H9 (cell line): ENCODE measurements around the gene DPAGT1. TPM values are rescaled to one million over a fixed set of nuclear protein-coding genes. Genes with fewer than 3 reads are reported as not detected.

Experiments
- DNase-seq: peaks from one replicate; pipeline ENCODE4 v3.0.0-alpha.2; 2017
- H2AFZ ChIP-seq: one replicate; pipeline ENCODE4 v1.6.1; 2013; ENCODE audit warnings: mild to moderate bottlenecking, low read length, control low read depth, moderate library complexity
- H2AK5ac ChIP-seq: 2 replicates; pipeline ENCODE4 v1.6.1; 2013; ENCODE audit warnings: low read length, control low read depth, mixed read lengths; ENCODE audit not compliant: insufficient read length
- H2BK120ac ChIP-seq: one replicate; pipeline ENCODE4 v1.6.1; 2013; ENCODE audit warnings: low read depth, mild to moderate bottlenecking, low read length, control low read depth, inconsistent platforms; ENCODE audit not compliant: poor library complexity, severe bottlenecking
- H2BK12ac ChIP-seq: 2 replicates; pipeline ENCODE4 v1.6.1; 2013; ENCODE audit warnings: low read length, control low read depth, mixed read lengths, low read depth; ENCODE audit not compliant: insufficient read length
- H2BK15ac ChIP-seq: 2 replicates; pipeline ENCODE4 v1.6.1; 2013; ENCODE audit warnings: low read depth, low read length, control low read depth
- H2BK20ac ChIP-seq: one replicate; pipeline ENCODE4 v1.6.1; 2013; ENCODE audit warnings: low read depth, mild to moderate bottlenecking, low read length, control low read depth, inconsistent platforms; ENCODE audit not compliant: poor library complexity, severe bottlenecking
- H2BK5ac ChIP-seq: 2 replicates; pipeline ENCODE4 v1.6.1; 2013; ENCODE audit warnings: low read length, control low read depth, mixed read lengths; ENCODE audit not compliant: insufficient read length
- H3K14ac ChIP-seq: 2 replicates; pipeline ENCODE4 v1.6.1; 2013; ENCODE audit warnings: low read length, control low read depth; ENCODE audit not compliant: insufficient read depth
- H3K18ac ChIP-seq: 2 replicates; pipeline ENCODE4 v1.6.1; 2013; ENCODE audit warnings: low read depth, mild to moderate bottlenecking, mixed read lengths, low read length, control low read depth; ENCODE audit not compliant: insufficient read length
- H3K23ac ChIP-seq: 2 replicates; pipeline ENCODE4 v1.6.1; 2013; ENCODE audit warnings: low read length, control low read depth, mixed read lengths, low read depth; ENCODE audit not compliant: insufficient read length
- H3K23me2 ChIP-seq: 2 replicates; pipeline ENCODE4 v1.6.1; 2013; ENCODE audit warnings: low read depth, mild to moderate bottlenecking, mixed read lengths, low read length, control low read depth; ENCODE audit not compliant: insufficient read length, poor library complexity, severe bottlenecking
- H3K27ac ChIP-seq: 2 replicates; pipeline ENCODE4 v1.5.1; 2013; ENCODE audit warnings: low read length, control low read depth, mixed read lengths, low read depth; ENCODE audit not compliant: insufficient read length
- H3K27me3 ChIP-seq: 2 replicates; pipeline ENCODE4 v1.6.1; 2013; ENCODE audit warnings: low read length, control low read depth, inconsistent platforms; ENCODE audit not compliant: insufficient read depth
- H3K4ac ChIP-seq: 2 replicates; pipeline ENCODE4 v1.6.1; 2013; ENCODE audit warnings: low read depth, mild to moderate bottlenecking, control low read depth, inconsistent platforms, low read length, moderate library complexity
- H3K4me1 ChIP-seq: 2 replicates; pipeline ENCODE4 v1.6.1; 2013; ENCODE audit warnings: low read length, control low read depth, inconsistent platforms; ENCODE audit not compliant: insufficient read depth
- H3K4me2 ChIP-seq: 2 replicates; pipeline ENCODE4 v1.6.1; 2013; ENCODE audit warnings: low read length, control low read depth, mixed read lengths; ENCODE audit not compliant: insufficient read length, insufficient read depth
- H3K56ac ChIP-seq: 2 replicates; pipeline ENCODE4 v1.6.1; 2013; ENCODE audit warnings: low read depth, mild to moderate bottlenecking, mixed read lengths, low read length, control low read depth; ENCODE audit not compliant: insufficient read length
- H3K79me1 ChIP-seq: 2 replicates; pipeline ENCODE4 v1.6.1; 2013; ENCODE audit warnings: low read depth, mild to moderate bottlenecking, moderate library complexity, low read length, control low read depth, inconsistent platforms; ENCODE audit not compliant: insufficient read depth, poor library complexity, severe bottlenecking
- H3K79me2 ChIP-seq: 2 replicates; pipeline ENCODE4 v1.6.1; 2013; ENCODE audit warnings: low read length, control low read depth, inconsistent platforms; ENCODE audit not compliant: insufficient read depth
- H3K9ac ChIP-seq: 2 replicates; pipeline ENCODE4 v1.6.1; 2013; ENCODE audit warnings: low read length, control low read depth, mixed read lengths; ENCODE audit not compliant: insufficient read length; ENCODE audit errors: extremely low read depth
- H3K9me3 ChIP-seq: one replicate; pipeline ENCODE4 v1.6.1; 2013; ENCODE audit warnings: low read depth, low read length, inconsistent platforms; ENCODE audit not compliant: control insufficient read depth
- H3T11ph ChIP-seq: one replicate; pipeline ENCODE4 v1.6.1; 2013; ENCODE audit warnings: mild to moderate bottlenecking, low read length, control low read depth, inconsistent platforms
- H4K20me1 ChIP-seq: one replicate; pipeline ENCODE4 v1.6.1; 2013; ENCODE audit not compliant: control insufficient read depth, insufficient read length, insufficient read depth
- H4K5ac ChIP-seq: 2 replicates; pipeline ENCODE4 v1.6.1; 2013; ENCODE audit warnings: low read depth, mild to moderate bottlenecking, mixed read lengths, low read length, control low read depth; ENCODE audit not compliant: insufficient read length
- H4K8ac ChIP-seq: replicated peaks from 2 replicates; pipeline ENCODE4 v1.6.1; 2013; ENCODE audit warnings: low read length, control low read depth, mixed read lengths, low read depth; ENCODE audit not compliant: insufficient read length
- H4K91ac ChIP-seq: 2 replicates; pipeline ENCODE4 v1.6.1; 2013; ENCODE audit warnings: low read depth, mild to moderate bottlenecking, moderate library complexity, mixed read lengths, low read length, control low read depth; ENCODE audit not compliant: insufficient read length
- H3K27ac Mint-ChIP-seq, 3 experiments: 2 replicates in 2 of 3; 3 replicates in 1 of 3; pipeline ENCODE4 v1.8.0; 2020 to 2021; ENCODE audit warnings: mixed read lengths in 3 of 3, mild to moderate bottlenecking in 1 of 3, moderate library complexity in 1 of 3
- H3K27me3 Mint-ChIP-seq: 2 replicates; pipeline ENCODE4 v1.8.0; 2021; ENCODE audit warnings: low read depth, mild to moderate bottlenecking, moderate library complexity, mixed read lengths
- H3K36me3 Mint-ChIP-seq, 3 experiments: 2 replicates in 2 of 3; 3 replicates in 1 of 3; pipeline ENCODE4 v1.8.0; 2020 to 2021; ENCODE audit warnings: low read depth in 3 of 3, mixed read lengths in 3 of 3; ENCODE audit not compliant: insufficient read depth in 1 of 3
- H3K4me1 Mint-ChIP-seq, 2 experiments: 2 replicates each; pipeline ENCODE4 v1.8.0; 2020; ENCODE audit warnings: mixed read lengths in 2 of 2
- H3K4me3 Mint-ChIP-seq, 2 experiments: 2 replicates in 1 of 2; 3 replicates in 1 of 2; pipeline ENCODE4 v1.8.0; 2020 to 2021; ENCODE audit warnings: mild to moderate bottlenecking in 2 of 2, mixed read lengths in 2 of 2, moderate library complexity in 1 of 2
- H3K9me3 Mint-ChIP-seq, 2 experiments: 2 replicates in 1 of 2; 3 replicates in 1 of 2; pipeline ENCODE4 v1.8.0; 2020; ENCODE audit warnings: mild to moderate bottlenecking in 2 of 2, mixed read lengths in 2 of 2, moderate library complexity in 1 of 2
- WGBS: extraction: QIAGEN DNeasy Blood & Tissue Kit; methylation state at CpG from one replicate; pipeline ENCODE4 v1.1.7; 2013; ENCODE audit warnings: missing lambda C conversion rate, low lambda C conversion rate, mixed read lengths; ENCODE audit not compliant: insufficient read length; ENCODE audit errors: extremely low coverage; 5-methylcytosine and 5-hydroxymethylcytosine counted together
- total RNA-seq: library from RNA; stranded (reverse); gene quantifications from 2 replicates; pipeline ENCODE4 v1.2.1, GENCODE V29; 2021
- TF ChIP-seq, protein P1 (sequence below): fragments of 200-600 bp; sonication (generic); conservative IDR thresholded peaks from 3 replicates; pipeline ENCODE4 v1.8.0; 2021; ENCODE audit warnings: antibody characterized with exemption, mild to moderate bottlenecking

Gene DPAGT1
- total RNA-seq, 1 experiment from 2014 or later: 43.6 TPM

DNA sequence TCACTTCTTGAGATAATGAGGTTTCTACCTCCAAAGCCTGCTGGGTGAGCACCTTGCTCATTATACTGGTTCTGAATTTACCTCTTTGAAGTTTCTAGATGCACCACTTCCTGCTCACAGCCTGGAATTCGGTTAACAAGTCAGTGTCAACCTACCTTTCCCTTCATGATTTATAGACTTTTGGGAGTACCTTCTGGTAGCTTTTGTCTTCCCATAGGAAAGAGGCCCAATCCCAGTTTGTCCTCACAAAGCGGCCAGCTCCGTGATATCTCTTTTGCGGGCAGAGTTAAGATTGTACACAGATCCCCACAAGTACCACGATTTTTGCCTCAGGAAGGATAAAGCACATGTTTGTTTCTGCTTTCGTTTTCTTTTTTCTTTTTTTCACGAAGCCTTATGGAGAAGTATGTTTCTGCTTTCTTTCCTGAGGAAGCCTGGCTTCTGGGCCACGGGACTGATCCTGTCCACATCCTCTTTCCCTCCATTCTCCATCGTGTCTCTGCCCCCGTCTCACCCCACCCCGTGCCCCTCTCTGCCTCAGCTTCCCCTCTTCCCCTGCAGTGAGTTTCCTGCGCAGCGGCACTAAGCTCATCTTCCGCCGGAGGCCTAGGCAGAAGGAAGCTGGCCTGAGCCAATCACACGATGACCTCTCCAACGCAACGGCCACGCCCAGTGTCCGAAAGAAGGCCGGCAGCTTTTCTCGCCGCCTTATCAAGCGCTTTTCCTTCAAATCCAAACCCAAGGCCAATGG is 14.0 kb upstream of the DPAGT1 start:
- H4K20me1 ChIP-seq: no peaks in the 10 kb centered on the region
- no peak overlapping the region for H2BK12ac ChIP-seq
- TF ChIP-seq, protein P1, sequence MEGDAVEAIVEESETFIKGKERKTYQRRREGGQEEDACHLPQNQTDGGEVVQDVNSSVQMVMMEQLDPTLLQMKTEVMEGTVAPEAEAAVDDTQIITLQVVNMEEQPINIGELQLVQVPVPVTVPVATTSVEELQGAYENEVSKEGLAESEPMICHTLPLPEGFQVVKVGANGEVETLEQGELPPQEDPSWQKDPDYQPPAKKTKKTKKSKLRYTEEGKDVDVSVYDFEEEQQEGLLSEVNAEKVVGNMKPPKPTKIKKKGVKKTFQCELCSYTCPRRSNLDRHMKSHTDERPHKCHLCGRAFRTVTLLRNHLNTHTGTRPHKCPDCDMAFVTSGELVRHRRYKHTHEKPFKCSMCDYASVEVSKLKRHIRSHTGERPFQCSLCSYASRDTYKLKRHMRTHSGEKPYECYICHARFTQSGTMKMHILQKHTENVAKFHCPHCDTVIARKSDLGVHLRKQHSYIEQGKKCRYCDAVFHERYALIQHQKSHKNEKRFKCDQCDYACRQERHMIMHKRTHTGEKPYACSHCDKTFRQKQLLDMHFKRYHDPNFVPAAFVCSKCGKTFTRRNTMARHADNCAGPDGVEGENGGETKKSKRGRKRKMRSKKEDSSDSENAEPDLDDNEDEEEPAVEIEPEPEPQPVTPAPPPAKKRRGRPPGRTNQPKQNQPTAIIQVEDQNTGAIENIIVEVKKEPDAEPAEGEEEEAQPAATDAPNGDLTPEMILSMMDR: no peak
- H2BK15ac ChIP-seq: no peak overlapping the region
- no peaks in the 10 kb centered on the region for H3K79me1 ChIP-seq
- H3K14ac ChIP-seq: no peak overlapping the region
- no peak overlapping the region for H3K4me2 ChIP-seq
- no peaks in the 10 kb centered on the region for H3K9me3 ChIP-seq
- no CpG with 5 or more reads among the region's 24 CpGs for WGBS
- no peaks in the 10 kb centered on the region; a peak in 1 of 5 replicates for H3K9me3 Mint-ChIP-seq
- H3K27me3 ChIP-seq: no peaks in the 10 kb centered on the region
- H3T11ph ChIP-seq: no peak overlapping the region
- H3K9ac ChIP-seq: no peak overlapping the region
- no peak overlapping the region for H3K4ac ChIP-seq
- no peaks in the 10 kb centered on the region; the same call in 1 of the 2 replicates for H3K27me3 Mint-ChIP-seq
- H3K4me1 ChIP-seq: no peaks in the 10 kb centered on the region
- no peak overlapping the region for H2BK20ac ChIP-seq
- no peak overlapping the region for H3K27ac Mint-ChIP-seq
- H4K8ac ChIP-seq: no peak overlapping the region
- H2BK5ac ChIP-seq: no peak overlapping the region
- peaks cover 13 to 22% of the 10 kb centered on the region in 2 experiments for H3K4me1 Mint-ChIP-seq
- H4K91ac ChIP-seq: no peak overlapping the region
- H3K23ac ChIP-seq: no peak overlapping the region
- H3K4me3 Mint-ChIP-seq: peak overlapping the region in 1 of 2 experiments; percentile 25; a peak in 1 of 5 replicates
- H3K27ac ChIP-seq: no peak overlapping the region
- H3K36me3 Mint-ChIP-seq: no peaks in the 10 kb centered on the region; a peak in 2 of 7 replicates
- no peaks in the 10 kb centered on the region for H3K79me2 ChIP-seq
- DNase-seq: peak; percentile 59
- H2AK5ac ChIP-seq: no peak overlapping the region
- H3K23me2 ChIP-seq: peaks cover 2% of the 10 kb centered on the region
- no peak overlapping the region for H2AFZ ChIP-seq
- H3K56ac ChIP-seq: no peak overlapping the region
- no peak overlapping the region for H4K5ac ChIP-seq
- H3K18ac ChIP-seq: no peak overlapping the region
- H2BK120ac ChIP-seq: no peak overlapping the region
